Large intestine (tissue), 3 donors: ENCODE results near the gene RFTN1. TPM values are rescaled to one million over a fixed set of nuclear protein-coding genes. Genes with fewer than 3 reads are reported as not detected.

ENCODE experiments used
- DNase-seq, 2 donors: peaks; one replicate each; pipeline versions ENCODE4 v3.0.0 to v3.0.0-alpha.2; 2013
- H3K27ac ChIP-seq: one replicate; pipeline ENCODE4 v1.5.1; 2013; ENCODE audit warnings: low read length
- H3K27me3 ChIP-seq: 2 replicates; pipeline ENCODE4 v1.6.1; 2013; ENCODE audit warnings: low read length; ENCODE audit not compliant: control insufficient read depth, insufficient read depth
- H3K36me3 ChIP-seq: 2 replicates; pipeline ENCODE4 v1.6.1; 2013; ENCODE audit warnings: low read length; ENCODE audit not compliant: control insufficient read depth, insufficient read depth
- H3K4me1 ChIP-seq: one replicate; pipeline ENCODE4 v1.6.1; 2013; ENCODE audit warnings: low read length; ENCODE audit not compliant: control insufficient read depth, insufficient read depth
- H3K4me3 ChIP-seq: one replicate; pipeline ENCODE4 v1.5.1; 2013; ENCODE audit warnings: low read length
- H3K9me3 ChIP-seq: one replicate; pipeline ENCODE4 v1.6.1; 2013; ENCODE audit warnings: mild to moderate bottlenecking, low read depth, low read length, moderate library complexity; ENCODE audit not compliant: control insufficient read depth
- WGBS: methylation state at CpG from one replicate; pipeline ENCODE4 v1.1.5; 2013; ENCODE audit warnings: low lambda C conversion rate; ENCODE audit not compliant: insufficient coverage; 5-methylcytosine and 5-hydroxymethylcytosine counted together
- polyA plus RNA-seq: library from polyadenylated mRNA; unstranded; fragments of 120-200 nt; gene quantifications from one replicate; pipeline ENCODE4 v1.2.1, GENCODE V29; 2013

RFTN1 gene
- polyA plus RNA-seq, 1 donor = 15.0 TPM

DNA sequence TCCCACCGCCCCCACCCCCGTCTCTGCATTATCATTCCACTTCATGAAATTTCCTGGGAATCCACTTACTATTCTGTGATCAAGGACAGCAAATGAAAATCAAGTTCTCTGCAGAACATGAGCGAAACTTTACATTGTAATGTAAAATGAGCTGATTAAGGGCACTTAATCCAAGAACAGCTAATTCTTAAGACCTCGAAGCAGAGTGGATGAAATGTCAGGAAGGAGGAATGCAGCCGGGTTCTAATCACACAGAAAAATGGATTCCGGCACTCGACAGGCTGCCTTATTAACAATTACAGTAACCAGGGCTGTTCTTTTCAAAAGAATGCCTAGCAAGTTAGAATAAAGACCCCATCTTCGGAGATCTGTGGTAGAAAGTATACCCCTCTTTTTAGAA lies 57.5 kb downstream of the RFTN1 start:
- Histone ChIP-seq H3K27ac (no peak overlapping the region), H3K4me1 (no peaks in the 10 kb centered on the region), H3K36me3 (no peaks in the 10 kb centered on the region), H3K9me3 (no peaks in the 10 kb centered on the region), H3K4me3 (no peak overlapping the region), H3K27me3 (peaks cover 3% of the 10 kb centered on the region)
- DNase-seq = no peak
- 79% methylated on average over 4 of the region's 8 CpGs for WGBS

DNA sequence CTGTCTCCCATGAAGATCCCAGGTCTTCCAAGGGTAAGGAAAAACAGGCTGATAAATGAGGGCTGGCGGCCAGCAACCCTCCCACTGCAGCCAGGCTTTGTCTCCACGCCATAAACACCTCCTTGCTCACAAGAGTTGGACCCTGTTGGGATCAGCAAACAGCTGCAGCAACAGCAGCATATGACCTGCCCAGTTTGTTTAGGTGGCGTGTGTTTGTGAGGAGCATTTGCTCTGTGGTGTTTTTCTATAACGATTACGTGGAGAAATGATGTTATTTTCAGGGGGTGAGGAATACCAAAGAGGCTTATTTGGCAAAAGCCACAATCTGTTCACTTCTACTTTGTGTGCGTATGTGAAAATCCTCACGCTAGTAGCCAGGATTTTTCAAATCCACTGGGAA lies 58.5 kb downstream of the RFTN1 start:
- WGBS = no CpG with 5 or more reads among the region's 7 CpGs
- no peaks in the 10 kb centered on the region for H3K36me3 ChIP-seq
- H3K4me1 ChIP-seq = no peaks in the 10 kb centered on the region
- H3K9me3 ChIP-seq = no peaks in the 10 kb centered on the region
- H3K27ac ChIP-seq = no peak overlapping the region
- DNase-seq = no peak
- H3K27me3 ChIP-seq = peaks cover 3% of the 10 kb centered on the region
- no peak overlapping the region for H3K4me3 ChIP-seq

DNA sequence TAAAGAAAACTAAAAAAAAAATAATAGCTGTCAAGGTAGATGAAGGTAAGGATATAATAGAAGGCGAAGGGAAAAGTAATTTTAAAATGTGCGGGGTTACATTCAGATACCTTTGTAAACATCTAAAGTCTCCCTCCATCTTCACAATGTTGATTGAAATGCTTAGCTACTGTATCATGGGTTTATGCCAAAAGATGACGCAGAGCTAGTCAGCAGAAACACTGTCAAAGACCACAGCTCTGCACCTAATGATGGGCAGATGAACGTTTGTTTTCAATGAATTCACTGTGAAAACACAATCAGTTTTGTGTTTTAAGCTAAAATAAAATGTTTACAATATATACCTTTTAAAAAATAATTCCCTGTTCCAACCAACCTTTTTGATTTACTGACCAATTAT lies 61.2 kb downstream of the RFTN1 start:
- Histone ChIP-seq H3K4me3 (no peak overlapping the region), H3K36me3 (no peaks in the 10 kb centered on the region), H3K27ac (no peak overlapping the region), H3K4me1 (no peaks in the 10 kb centered on the region), H3K9me3 (no peaks in the 10 kb centered on the region), H3K27me3 (no peaks in the 10 kb centered on the region)
- DNase-seq = no peak
- WGBS = 100% methylated on average over 1 of the region's 4 CpGs

DNA sequence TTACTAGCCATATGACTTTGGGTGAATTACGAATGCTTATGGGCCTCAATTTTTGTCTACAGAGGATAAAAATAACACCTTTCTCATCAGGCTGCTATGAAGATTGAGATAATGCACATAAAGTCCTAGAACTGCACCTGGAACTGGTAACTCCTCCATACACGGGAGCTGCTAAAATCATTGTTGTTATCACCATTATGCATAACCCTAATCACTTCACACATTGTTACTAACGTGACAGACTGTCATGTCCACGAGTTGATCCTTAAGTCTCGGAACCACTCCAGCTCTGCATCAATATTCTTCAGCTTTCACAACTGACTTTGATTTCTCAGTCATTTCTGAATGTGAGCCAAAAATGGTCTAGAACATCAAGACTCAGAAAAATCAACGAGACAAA lies 64.1 kb downstream of the RFTN1 start:
- H3K9me3 ChIP-seq = no peaks in the 10 kb centered on the region
- no peaks in the 10 kb centered on the region for H3K4me1 ChIP-seq
- no CpG with 5 or more reads among the region's 6 CpGs for WGBS
- H3K27ac ChIP-seq = no peak overlapping the region
- H3K36me3 ChIP-seq = no peaks in the 10 kb centered on the region
- H3K4me3 ChIP-seq = no peak overlapping the region
- H3K27me3 ChIP-seq = no peaks in the 10 kb centered on the region
- DNase-seq = no peak

DNA sequence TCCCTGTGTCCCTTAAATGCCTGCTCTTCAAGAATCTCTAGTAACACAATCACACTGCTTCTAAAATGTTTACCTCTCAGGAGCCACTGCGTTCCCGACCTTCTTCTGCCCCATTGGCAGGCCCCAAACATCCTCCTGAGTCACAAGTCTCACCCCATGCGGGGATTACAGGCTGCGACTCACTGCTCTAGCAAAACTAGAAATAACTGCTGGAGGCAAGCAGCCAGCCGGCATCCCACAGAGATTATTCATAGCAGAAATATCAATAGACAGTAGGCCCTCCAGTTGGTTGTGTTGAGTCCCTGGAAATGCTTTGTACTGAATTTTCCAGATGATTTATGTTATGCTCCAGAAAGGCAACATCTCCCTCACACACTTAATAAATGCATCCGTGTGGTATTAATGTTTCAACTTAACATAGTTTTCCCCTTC lies 64.8 kb downstream of the RFTN1 start:
- Histone ChIP-seq H3K4me3 (no peak overlapping the region), H3K27me3 (no peaks in the 10 kb centered on the region), H3K4me1 (no peaks in the 10 kb centered on the region), H3K27ac (no peak overlapping the region), H3K9me3 (no peaks in the 10 kb centered on the region), H3K36me3 (no peaks in the 10 kb centered on the region)
- 83% methylated on average over 1 of the region's 6 CpGs for WGBS
- DNase-seq = peak in 1 of 2 donors; percentile 12

DNA sequence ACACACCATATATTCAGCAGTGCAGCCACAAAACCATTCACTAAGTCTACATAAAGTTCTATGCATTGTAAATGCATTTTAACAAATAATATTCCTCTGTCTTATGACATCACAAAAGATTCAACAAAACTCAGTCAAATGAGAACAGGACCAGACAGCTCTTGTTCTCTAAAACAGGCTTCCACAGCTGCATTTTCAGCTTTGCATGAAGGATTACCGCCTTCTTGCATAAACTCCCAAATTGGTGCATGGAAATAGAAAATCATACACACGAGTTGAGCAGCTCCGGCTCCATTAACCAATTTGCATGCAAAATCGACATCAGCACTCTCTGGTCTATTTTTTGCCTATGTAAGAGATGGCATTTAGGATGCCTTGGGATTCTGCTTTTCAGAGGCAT lies 66.4 kb downstream of the RFTN1 start:
- WGBS = no CpG with 5 or more reads among the region's 4 CpGs
- Histone ChIP-seq H3K27me3 (no peaks in the 10 kb centered on the region), H3K4me1 (no peaks in the 10 kb centered on the region), H3K4me3 (no peak overlapping the region), H3K27ac (no peak overlapping the region), H3K36me3 (no peaks in the 10 kb centered on the region), H3K9me3 (no peaks in the 10 kb centered on the region)
- DNase-seq = no peak

DNA sequence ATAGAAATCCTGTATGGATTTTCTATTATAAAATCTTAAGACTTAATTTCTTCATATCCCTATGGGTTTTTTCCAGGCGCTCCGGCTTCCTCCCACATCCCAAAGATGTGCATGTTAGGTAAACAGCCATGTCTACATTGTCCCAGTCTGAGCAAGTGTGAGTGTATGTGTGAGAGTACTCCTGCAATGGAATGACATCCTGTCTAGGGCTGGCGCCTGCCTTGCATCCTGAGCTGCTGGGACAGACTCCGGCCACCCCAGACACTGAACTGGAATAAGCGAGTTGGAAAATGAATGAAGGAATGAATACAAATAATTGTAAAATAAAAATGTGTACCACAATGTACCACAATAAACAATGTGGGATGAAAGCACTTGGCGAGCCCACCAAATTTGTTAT lies 69.2 kb downstream of the RFTN1 start:
- Histone ChIP-seq H3K36me3 (no peaks in the 10 kb centered on the region), H3K27ac (no peak overlapping the region), H3K4me3 (no peak overlapping the region), H3K4me1 (no peaks in the 10 kb centered on the region), H3K9me3 (no peaks in the 10 kb centered on the region), H3K27me3 (no peaks in the 10 kb centered on the region)
- DNase-seq = no peak
- WGBS = 100% methylated on average over 1 of the region's 6 CpGs

DNA sequence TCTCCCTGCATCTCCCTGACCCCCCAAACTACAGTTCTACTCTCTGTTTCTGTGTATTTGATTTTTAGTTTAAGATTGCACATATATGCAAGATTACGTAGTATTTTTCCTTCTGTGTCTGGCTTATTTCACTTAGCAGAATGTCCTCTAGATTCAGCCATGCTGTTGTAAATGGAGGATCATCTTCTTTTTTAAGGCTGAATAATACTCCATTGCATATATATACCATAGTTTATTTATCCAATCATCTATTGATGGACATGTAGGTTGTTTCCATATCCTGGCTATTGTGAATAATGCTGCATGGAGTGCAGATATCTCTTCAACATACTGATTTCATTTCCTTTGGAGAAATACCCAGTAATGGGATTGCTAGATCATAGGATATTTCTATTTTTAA lies 70.8 kb downstream of the RFTN1 start:
- DNase-seq = no peak
- H3K36me3 ChIP-seq = no peaks in the 10 kb centered on the region
- WGBS = 100% methylated on average over 1 of the region's 1 CpG

DNA sequence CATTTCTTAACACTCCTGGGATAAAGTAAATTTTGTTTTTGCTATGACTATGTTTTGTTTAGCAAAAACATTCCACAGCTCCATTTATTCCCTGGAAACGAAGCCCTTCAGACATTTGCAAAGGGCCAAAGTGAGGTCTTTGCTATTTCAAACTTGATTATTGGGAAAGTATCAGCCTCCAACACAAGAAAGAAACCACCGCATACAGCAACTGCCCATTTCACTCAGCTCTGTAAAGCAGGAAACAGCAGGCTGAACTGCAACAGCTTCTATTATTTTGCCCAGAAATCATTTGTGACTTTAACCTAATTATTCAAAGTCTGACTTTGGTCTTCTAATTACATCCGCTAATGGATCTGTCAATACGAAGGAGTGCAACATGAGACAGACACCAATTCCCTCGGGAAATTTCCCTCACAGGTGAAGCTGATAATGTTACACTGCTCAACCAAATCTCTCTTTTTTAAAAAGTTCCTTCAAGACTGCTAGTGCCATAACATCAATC lies 72.1 kb downstream of the RFTN1 start:
- Histone ChIP-seq H3K36me3 (no peaks in the 10 kb centered on the region), H3K4me3 (no peak overlapping the region), H3K27me3 (no peaks in the 10 kb centered on the region), H3K4me1 (no peaks in the 10 kb centered on the region), H3K9me3 (no peaks in the 10 kb centered on the region), H3K27ac (no peak overlapping the region)
- WGBS = no CpG with 5 or more reads among the region's 5 CpGs
- DNase-seq = no peak

More for the DNA sequence above, 70.8 kb downstream of the RFTN1 start:
- Histone ChIP-seq H3K27ac (no peak overlapping the region), H3K4me1 (no peaks in the 10 kb centered on the region), H3K4me3 (no peak overlapping the region), H3K27me3 (no peaks in the 10 kb centered on the region), H3K9me3 (no peaks in the 10 kb centered on the region)

DNA sequence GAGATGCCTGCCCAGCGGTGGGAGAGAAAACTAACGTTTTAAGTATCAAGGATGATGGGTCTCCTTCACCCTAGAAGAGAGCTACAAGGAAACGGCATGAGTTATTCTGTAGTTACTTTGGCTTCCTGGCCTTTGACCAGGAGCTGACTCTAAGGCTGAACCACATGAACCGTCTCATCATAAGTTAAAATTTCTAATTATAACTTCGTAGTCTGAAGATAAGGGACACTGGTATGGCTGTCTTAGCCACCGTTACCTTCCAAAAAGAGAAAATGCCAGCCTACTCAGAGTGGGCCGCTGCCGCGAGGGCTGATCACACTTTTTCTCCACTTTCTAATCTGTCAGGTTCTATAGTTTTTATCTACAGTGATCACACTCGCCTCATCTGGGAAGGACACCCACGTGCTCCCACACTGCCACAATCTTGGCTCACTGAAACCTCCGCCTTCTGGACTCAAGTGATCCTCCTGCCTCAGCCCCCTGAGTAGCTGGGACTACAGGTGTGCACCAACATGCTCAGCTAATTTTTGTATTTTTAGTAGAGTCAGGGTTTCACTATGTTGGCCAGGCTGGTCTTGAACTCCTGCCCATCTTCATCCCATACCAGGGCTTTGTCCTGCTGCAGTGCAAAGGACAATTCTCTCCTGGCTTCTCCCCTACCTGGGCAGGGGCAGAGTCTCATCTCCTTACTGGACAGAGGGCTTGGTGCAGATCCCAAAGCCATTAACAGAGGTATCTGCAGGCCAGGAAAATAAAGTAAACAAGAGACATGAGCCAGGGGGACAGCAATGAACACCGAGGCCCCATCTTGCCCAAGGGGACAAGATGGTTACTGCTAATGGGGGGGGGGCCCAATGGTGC lies 73.4 kb downstream of the RFTN1 start:
- no peak for DNase-seq
- no peaks in the 10 kb centered on the region for H3K9me3 ChIP-seq
- H3K27ac ChIP-seq = no peak overlapping the region
- no peaks in the 10 kb centered on the region for H3K4me1 ChIP-seq
- no peaks in the 10 kb centered on the region for H3K27me3 ChIP-seq
- WGBS = 80% methylated on average over 1 of the region's 13 CpGs
- H3K4me3 ChIP-seq = no peak overlapping the region
- no peaks in the 10 kb centered on the region for H3K36me3 ChIP-seq
